Uterus (tissue), 2 donors: ENCODE measurements around the gene SH3RF3.

Experiments used
- POLR2A ChIP-seq, 2 donors: fragments of 450-650 bp; IDR thresholded peaks; one replicate each; pipeline ENCODE4 v1.6.1; 2016; ENCODE audit warnings: antibody characterized with exemption in 2 of 2, mild to moderate bottlenecking in 1 of 2, moderate library complexity in 1 of 2
- TF ChIP-seq, protein P1 (sequence below), 4 experiments: fragments of 200-600 bp in 2 of 4; fragments of 450-650 bp in 2 of 4; sonication (generic) in 2 of 4; IDR thresholded peaks; one replicate each; pipeline ENCODE4 v1.5.1; 2016 to 2019; ENCODE audit warnings: antibody characterized with exemption in 4 of 4, mild to moderate bottlenecking in 2 of 4, moderate library complexity in 1 of 4

DNA sequence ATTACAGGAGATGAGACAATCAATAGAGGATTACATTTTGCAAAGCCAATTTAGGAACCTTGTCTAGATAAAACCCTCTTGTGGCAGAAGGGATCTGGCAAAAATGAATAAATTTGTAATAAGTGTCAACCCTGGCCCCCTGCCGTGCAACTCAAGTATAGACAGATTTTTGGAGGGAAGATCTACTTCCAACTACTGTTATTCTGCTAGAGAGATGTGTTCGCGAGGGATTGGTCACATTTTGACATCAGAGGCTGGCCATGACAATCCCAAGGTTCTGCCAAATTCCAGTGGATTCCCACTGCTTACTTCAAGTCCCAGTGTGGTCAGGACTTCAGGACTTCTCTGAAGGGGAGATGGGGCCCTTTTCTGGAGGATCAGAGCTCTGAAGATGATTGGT is 192.6 kb downstream of the SH3RF3 start:
- TF ChIP-seq, protein P1, sequence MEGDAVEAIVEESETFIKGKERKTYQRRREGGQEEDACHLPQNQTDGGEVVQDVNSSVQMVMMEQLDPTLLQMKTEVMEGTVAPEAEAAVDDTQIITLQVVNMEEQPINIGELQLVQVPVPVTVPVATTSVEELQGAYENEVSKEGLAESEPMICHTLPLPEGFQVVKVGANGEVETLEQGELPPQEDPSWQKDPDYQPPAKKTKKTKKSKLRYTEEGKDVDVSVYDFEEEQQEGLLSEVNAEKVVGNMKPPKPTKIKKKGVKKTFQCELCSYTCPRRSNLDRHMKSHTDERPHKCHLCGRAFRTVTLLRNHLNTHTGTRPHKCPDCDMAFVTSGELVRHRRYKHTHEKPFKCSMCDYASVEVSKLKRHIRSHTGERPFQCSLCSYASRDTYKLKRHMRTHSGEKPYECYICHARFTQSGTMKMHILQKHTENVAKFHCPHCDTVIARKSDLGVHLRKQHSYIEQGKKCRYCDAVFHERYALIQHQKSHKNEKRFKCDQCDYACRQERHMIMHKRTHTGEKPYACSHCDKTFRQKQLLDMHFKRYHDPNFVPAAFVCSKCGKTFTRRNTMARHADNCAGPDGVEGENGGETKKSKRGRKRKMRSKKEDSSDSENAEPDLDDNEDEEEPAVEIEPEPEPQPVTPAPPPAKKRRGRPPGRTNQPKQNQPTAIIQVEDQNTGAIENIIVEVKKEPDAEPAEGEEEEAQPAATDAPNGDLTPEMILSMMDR (IDR thresholded peaks at IDR 0.05), result no peak
- TF ChIP-seq POLR2A (IDR thresholded peaks at IDR 0.05), result no peak
